B cell (primary cell): ENCODE measurements around the gene SPECC1. TPM values are rescaled to one million over a fixed set of nuclear protein-coding genes. Genes with fewer than 3 reads are reported as not detected.
A peak's percentile ranks its signal among the peaks of the same experiment; 100 is the strongest.

Source experiments
- ATAC-seq: fragments of 200-7000 bp; cut with Tn5 transposase; one replicate; pipeline ENCODE4 v1.10.0; 2021; ENCODE audit warnings: low read depth, mild to moderate bottlenecking, moderate number of reproducible peaks, moderate library complexity
- CTCF ChIA-PET: fragments of 350-600 bp; sonication (Branson Sonifier 250); formaldehyde crosslinking; loops from one replicate; lab custom pipeline; 2021; ENCODE audit warnings: antibody characterized with exemption, inconsistent platforms; lab: Charles Lee
- POLR2A ChIA-PET: fragments of 350-600 bp; sonication (Branson Sonifier 250); formaldehyde crosslinking; loops from one replicate; lab custom pipeline; 2021; ENCODE audit warnings: antibody characterized with exemption; lab: Charles Lee
- DNase-seq: peaks from one replicate; pipeline ENCODE4 v3.0.0; 2013
- H2AFZ ChIP-seq: 2 replicates; pipeline ENCODE4 v1.6.1; 2012; ENCODE audit warnings: mild to moderate bottlenecking, low read depth, low read length; ENCODE audit not compliant: insufficient read depth, poor library complexity, severe bottlenecking
- H3K27ac ChIP-seq, 2 donors: 1 replicate in 1 of 2; 2 replicates in 1 of 2; pipeline ENCODE4 v1.5.1; 2012 to 2013; ENCODE audit warnings: low read length in 2 of 2, mild to moderate bottlenecking in 2 of 2, moderate library complexity in 1 of 2
- H3K27me3 ChIP-seq, 4 experiments: fragments of 200-600 bp in 1 of 4; sonication (generic) in 1 of 4; replicated peaks in 1 of 4; 1 replicate in 2 of 4; 2 replicates in 2 of 4; pipeline versions ENCODE4 v1.6.1 to v1.7.0; 2013 to 2016; ENCODE audit warnings: low read length in 3 of 4, mild to moderate bottlenecking in 2 of 4, mixed read lengths in 1 of 4, moderate library complexity in 1 of 4; ENCODE audit not compliant: insufficient read depth in 4 of 4, control insufficient read depth in 3 of 4; ENCODE audit errors: control extremely low read depth in 1 of 4
- H3K36me3 ChIP-seq, 2 experiments: replicated peaks in 1 of 2; 1 replicate in 1 of 2; 2 replicates in 1 of 2; pipeline versions ENCODE4 v1.6.1 to v1.7.1; 2013; ENCODE audit warnings: low read length in 1 of 2; ENCODE audit not compliant: insufficient read depth in 2 of 2, control insufficient read depth in 1 of 2; ENCODE audit errors: control extremely low read depth in 1 of 2, extremely low read depth in 1 of 2
- H3K4me1 ChIP-seq, 2 donors: fragments of 200-600 bp in 1 of 2; sonication (generic) in 1 of 2; 1 replicate in 1 of 2; 2 replicates in 1 of 2; pipeline versions ENCODE4 v1.5.1 to v1.6.1; 2013 to 2017; ENCODE audit warnings: low read length in 2 of 2; ENCODE audit not compliant: control insufficient read depth in 2 of 2, insufficient read depth in 2 of 2
- H3K4me2 ChIP-seq: replicated peaks from 2 replicates; pipeline ENCODE3; 2012; ENCODE audit warnings: mild to moderate bottlenecking, low read depth, low read length; ENCODE audit not compliant: poor library complexity, severe bottlenecking
- H3K4me3 ChIP-seq, 5 experiments: fragments of 200-600 bp in 1 of 5; sonication (generic) in 1 of 5; 1 replicate in 3 of 5; 2 replicates in 2 of 5; pipeline versions ENCODE4 v1.5.1 to v1.7.0; 2011 to 2016; ENCODE audit warnings: low read length in 4 of 5, mild to moderate bottlenecking in 4 of 5, low read depth in 2 of 5, control low read depth in 1 of 5, moderate library complexity in 1 of 5; ENCODE audit not compliant: insufficient read depth in 1 of 5; ENCODE audit errors: control extremely low read depth in 1 of 5, extremely low read depth in 1 of 5
- H3K79me2 ChIP-seq: fragments of 200-600 bp; sonication (generic); one replicate; pipeline ENCODE4 v1.6.0; 2016; ENCODE audit warnings: low read length; ENCODE audit not compliant: control insufficient read depth, insufficient read depth
- H3K9ac ChIP-seq: fragments of 200-600 bp; sonication (generic); 2 replicates; pipeline ENCODE4 v1.6.1; 2017; ENCODE audit warnings: mild to moderate bottlenecking, low read length, moderate library complexity
- H3K9me3 ChIP-seq, 3 donors: one replicate each; pipeline versions ENCODE4 v1.6.1 to v1.7.1; 2013; ENCODE audit warnings: low read length in 2 of 3; ENCODE audit not compliant: control insufficient read depth in 2 of 3, insufficient read depth in 1 of 3; ENCODE audit errors: control extremely low read depth in 1 of 3
- H4K20me1 ChIP-seq: 2 replicates; pipeline ENCODE4 v1.6.0; 2012; ENCODE audit warnings: mild to moderate bottlenecking, low read length; ENCODE audit not compliant: insufficient read depth, control insufficient read depth, poor library complexity, severe bottlenecking
- H3K27ac Mint-ChIP-seq: one replicate; pipeline ENCODE4 v1.8.0; 2021; ENCODE audit warnings: mixed read lengths
- H3K27me3 Mint-ChIP-seq: one replicate; pipeline ENCODE4 v1.8.0; 2021; ENCODE audit warnings: mixed read lengths
- H3K4me1 Mint-ChIP-seq: one replicate; pipeline ENCODE4 v1.8.0; 2021; ENCODE audit warnings: mixed read lengths
- H3K4me3 Mint-ChIP-seq: one replicate; pipeline ENCODE4 v1.8.0; 2021; ENCODE audit warnings: mixed read lengths
- H3K9me3 Mint-ChIP-seq: one replicate; pipeline ENCODE4 v1.8.0; 2022; ENCODE audit warnings: mixed read lengths; ENCODE audit not compliant: insufficient read depth
- CTCF ChIP-seq: fragments of 200-600 bp; IDR thresholded peaks from one replicate; pipeline ENCODE4 v1.8.0; 2022; ENCODE audit warnings: antibody characterized with exemption, mild to moderate bottlenecking
- EZH2 ChIP-seq: IDR thresholded peaks from 2 replicates; pipeline ENCODE4 v1.6.1; 2012; ENCODE audit warnings: borderline replicate concordance, low read depth, mild to moderate bottlenecking, moderate library complexity, low read length; ENCODE audit not compliant: insufficient read depth, poor library complexity, severe bottlenecking
- WGBS: methylation state at CpG from one replicate; pipeline ENCODE4 v1.1.5; 2013; ENCODE audit warnings: missing lambda C conversion rate; ENCODE audit not compliant: insufficient coverage; 5-methylcytosine and 5-hydroxymethylcytosine counted together
- intact Hi-C: fragments of 100-400 bp; cut with micrococcal nuclease; formaldehyde crosslinking; loops from one replicate; pipeline ENCODE4 v1.10.0; 2022
- polyA plus RNA-seq: library from polyadenylated mRNA; depleted of rRNA; stranded (reverse); fragments of >200 nt; gene quantifications from 2 replicates; pipeline ENCODE4 v1.2.3, GENCODE V29; 2012
- total RNA-seq, 2 donors: library from RNA; stranded (reverse); fragments of 120-200 nt in 1 of 2; gene quantifications; 1 replicate in 1 of 2; 2 replicates in 1 of 2; pipeline versions ENCODE4 v1.2.3 to v1.2.4, GENCODE V29; 2013 to 2022

Gene SPECC1
- total and polyA plus RNA-seq, 2 donors (not counting 1 experiment from before 2014, with no cell fraction given) = 4.6 to 7.4 TPM

GRCh38 chr17:20114466-20114865, 105.3 kb downstream of the SPECC1 start:
- Mint-ChIP-seq H3K27me3 (peaks cover 6% of the 10 kb centered on the region), H3K9me3 (no peaks in the 10 kb centered on the region), H3K27ac (no peak overlapping the region), H3K4me3 (no peak overlapping the region), H3K4me1 (no peaks in the 10 kb centered on the region)
- no peaks in the 10 kb centered on the region for H3K4me1 ChIP-seq
- ChIA-PET CTCF (interaction anchor here (1.8 to 2.0 kb wide), 2 partner anchors 105 to 121 kb away, joined by 6 to 17 read pairs; partner anchors contain the start of gene SPECC1), POLR2A (no interaction called here)
- DNase-seq (no peak), ATAC-seq (no peak)
- TF ChIP-seq EZH2 (no peak), CTCF (no peak)
- no peak overlapping the region for H3K4me2 ChIP-seq
- no peaks in the 10 kb centered on the region for H3K27me3 ChIP-seq
- H3K36me3 ChIP-seq = no peaks in the 10 kb centered on the region
- no CpG with 5 or more reads among the region's 2 CpGs for WGBS
- H3K9me3 ChIP-seq = no peaks in the 10 kb centered on the region
- no peak overlapping the region for H3K4me3 ChIP-seq
- no peak overlapping the region for H2AFZ ChIP-seq
- H3K9ac ChIP-seq = no peak overlapping the region
- H4K20me1 ChIP-seq = no peaks in the 10 kb centered on the region
- intact Hi-C loops = no loop called here
- no peaks in the 10 kb centered on the region for H3K79me2 ChIP-seq
- no peak overlapping the region for H3K27ac ChIP-seq

- WGBS = 42% methylated on average over 2 of the region's 8 CpGs
- H3K4me3 ChIP-seq = no peak overlapping the region
- peak; percentile 67 for ATAC-seq
- intact Hi-C loops = no loop called here
- no peak overlapping the region for H3K9ac ChIP-seq
- no peaks in the 10 kb centered on the region for H3K79me2 ChIP-seq
- ChIA-PET POLR2A (no interaction called here), CTCF (interaction anchor here (0.7 to 2.7 kb wide), 9 partner anchors 9 to 468 kb away, joined by 3 to 39 read pairs (median 5); partner anchors contain the start of gene ALDH3A2)
- H4K20me1 ChIP-seq = no peaks in the 10 kb centered on the region
- H3K27me3 Mint-ChIP-seq = peaks cover 10% of the 10 kb centered on the region
- no peaks in the 10 kb centered on the region for H3K36me3 ChIP-seq
- no peak overlapping the region for H3K27ac ChIP-seq
- no peak overlapping the region for H3K4me2 ChIP-seq
- no peaks in the 10 kb centered on the region for H3K9me3 ChIP-seq
- H2AFZ ChIP-seq = no peak overlapping the region
- peak; percentile 74 for DNase-seq
- H3K27ac Mint-ChIP-seq = no peak overlapping the region
- no peaks in the 10 kb centered on the region for H3K9me3 Mint-ChIP-seq
- H3K4me3 Mint-ChIP-seq = no peak overlapping the region
- H3K27me3 ChIP-seq = no peaks in the 10 kb centered on the region
- no peaks in the 10 kb centered on the region for H3K4me1 ChIP-seq
- no peaks in the 10 kb centered on the region for H3K4me1 Mint-ChIP-seq
- no peak for TF ChIP-seq EZH2
- peak; percentile 81 for TF ChIP-seq CTCF
Measured at GRCh38 chr17:20116683-20117309, 107.6 kb downstream of the SPECC1 start.
